ENCODE data around the gene ATF3. TPM values are rescaled to one million over a fixed set of nuclear protein-coding genes. Genes with fewer than 3 reads are reported as not detected.

ATF3 gene
- total RNA-seq, 2 experiments from 2014 or later: 2.7 to 2.9 TPM

- Histone ChIP-seq H3K4me1 (ENCODE audit: insufficient read depth, low read length, poor library complexity, severe bottlenecking) (peaks cover 7% of the 10 kb centered on the region), H3K4me3 (ENCODE audit: low read depth, low read length, poor library complexity, severe bottlenecking) (peak overlapping the region; percentile 24), H3K79me2 (ENCODE audit: insufficient read depth, low read depth, low read length) (no peaks in the 10 kb centered on the region), H3K27ac (ENCODE audit: low read depth, low read length, poor library complexity, severe bottlenecking) (no peak overlapping the region), H3K9me3 (ENCODE audit: low read length) (no peaks in the 10 kb centered on the region), H3K36me3 (ENCODE audit: insufficient read depth, low read length) (no peaks in the 10 kb centered on the region), H4K20me1 (ENCODE audit: insufficient read depth, low read length) (no peaks in the 10 kb centered on the region), H2AFZ (ENCODE audit: low read length) (0 out of 2 replicates have a peak overlapping the region, but pooled peaks have one; percentile 32), H3K9me2 (ENCODE audit: insufficient read depth, low read length) (no peaks in the 10 kb centered on the region), H3K4me2 (ENCODE audit: low read length) (peak overlapping the region; percentile 53; the same call in 1 of the 2 replicates)
- TF ChIP-seq EZH2phosphoT487 (IDR thresholded peaks at IDR 0.05; ENCODE audit: borderline replicate concordance, low read depth, low read length) (no peak), CTCF (conservative IDR thresholded peaks at IDR 0.05; ENCODE audit: low read length) (peak; percentile 85)
- POLR2A ChIA-PET: interaction anchor here (0.6 kb wide), 2 partner anchors 121 to 188 kb away, joined by 3 read pairs; no protein-coding TSS in a partner anchor
- CTCF ChIA-PET (ENCODE audit: unreplicated experiment): interaction anchor here (0.6 to 1.4 kb wide), 8 partner anchors 12 to 208 kb away, joined by 3 to 5 read pairs (median 3); partner anchors contain the start of genes NSL1 and TATDN3
- BruUV-seq (replicated peaks): no TSS peak
- peak; percentile 75 for DNase-seq (ENCODE audit: low spot score)
- intact Hi-C loops (cut with micrococcal nuclease; ENCODE audit: unreplicated experiment): loop anchor here (1.0 to 5.0 kb wide), 5 partner anchors 34 to 330 kb away; partner anchors contain the start of genes ATF3 and BATF3
These were observed 56.9 kb downstream of the ATF3 start for GRCh38 chr1:212665241-212666115.

- Histone ChIP-seq H3K79me2 (ENCODE audit: insufficient read depth, low read depth, low read length) (no peaks in the 10 kb centered on the region), H3K9me2 (ENCODE audit: insufficient read depth, low read length) (no peaks in the 10 kb centered on the region), H3K4me3 (ENCODE audit: low read depth, low read length, poor library complexity, severe bottlenecking) (no peak overlapping the region), H3K9me3 (ENCODE audit: low read length) (no peaks in the 10 kb centered on the region), H3K36me3 (ENCODE audit: insufficient read depth, low read length) (no peaks in the 10 kb centered on the region), H3K4me1 (ENCODE audit: insufficient read depth, low read length, poor library complexity, severe bottlenecking) (peaks cover 10% of the 10 kb centered on the region), H3K4me2 (ENCODE audit: low read length) (no peak overlapping the region), H3K27ac (ENCODE audit: low read depth, low read length, poor library complexity, severe bottlenecking) (no peak overlapping the region), H4K20me1 (ENCODE audit: insufficient read depth, low read length) (no peaks in the 10 kb centered on the region), H2AFZ (ENCODE audit: low read length) (no peak overlapping the region)
- no peak for DNase-seq (ENCODE audit: low spot score)
- intact Hi-C loops (cut with micrococcal nuclease; ENCODE audit: unreplicated experiment): loop anchor here (1.0 to 5.0 kb wide), 3 partner anchors 33 to 96 kb away; partner anchors contain the start of genes ATF3 and BATF3
- no TSS peak for BruUV-seq (replicated peaks)
- POLR2A ChIA-PET: interaction anchor here (0.6 kb wide), 1 partner anchor 120 kb away, joined by 3 read pairs; no protein-coding TSS in a partner anchor
- TF ChIP-seq EZH2phosphoT487 (IDR thresholded peaks at IDR 0.05; ENCODE audit: borderline replicate concordance, low read depth, low read length): no peak
- no peak for TF ChIP-seq CTCF (conservative IDR thresholded peaks at IDR 0.05; ENCODE audit: low read length)
- CTCF ChIA-PET (ENCODE audit: unreplicated experiment): no interaction called here
These were observed 57.7 kb downstream of the ATF3 start for GRCh38 chr1:212666116-212666775.
